Measurements from ENCODE around the gene IVD. TPM values are rescaled to one million over a fixed set of nuclear protein-coding genes. Genes with fewer than 3 reads are reported as not detected.

IVD gene
- polyA plus RNA-seq, 1 of the 3 experiments (the other 2 are of a cell fraction): 54.2 TPM

DNA sequence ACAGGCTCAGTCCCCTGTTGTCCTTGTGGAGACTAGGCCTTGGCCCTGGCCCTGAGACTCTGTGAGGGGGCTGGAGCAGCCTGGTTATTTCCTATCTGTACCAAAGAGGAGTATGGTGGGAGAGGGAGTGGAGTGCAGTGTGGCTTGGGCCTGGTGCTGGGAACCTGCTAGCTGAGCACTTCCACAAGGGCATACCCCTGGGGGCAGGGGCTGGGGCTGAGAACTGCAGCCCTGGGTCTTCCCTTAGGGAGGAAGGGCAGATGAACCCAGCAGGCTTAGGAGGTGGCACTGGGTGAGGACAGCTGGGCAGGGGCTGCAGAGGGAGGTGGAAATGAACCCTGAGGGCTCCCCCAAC lies 61.6 kb downstream of the IVD start:
- no peak overlapping the region for H3K27ac ChIP-seq (ENCODE audit: low read depth in 2 of 2, low read length in 1 of 2)
- POLR2A ChIA-PET: no interaction called here
- H3F3A ChIP-seq (replicated peaks; ENCODE audit: insufficient read depth): peaks cover 23% of the 10 kb centered on the region
- no peak overlapping the region for H3K9ac ChIP-seq
- no peaks in the 10 kb centered on the region for H3K27me3 ChIP-seq (ENCODE audit: insufficient read depth)
- no peak for DNase-seq
- H3K9me3 ChIP-seq: no peaks in the 10 kb centered on the region
- no peak overlapping the region for H3K4me2 ChIP-seq
- no peak overlapping the region for H2AFZ ChIP-seq (ENCODE audit: low read depth)
- H3K79me2 ChIP-seq (ENCODE audit: insufficient read depth): peaks cover 8% of the 10 kb centered on the region; the same call in 1 of the 2 replicates
- no peak for TF ChIP-seq SIN3A (IDR thresholded peaks at IDR 0.05; ENCODE audit: borderline replicate concordance, low read depth, low read length)
- no peak for TF ChIP-seq GATA2 (CRISPR knock-in tag; IDR thresholded peaks at IDR 0.05)
- TF ChIP-seq EZH2phosphoT487 (IDR thresholded peaks at IDR 0.05; ENCODE audit: borderline replicate concordance, low read depth): no peak
- TF ChIP-seq, protein P1, sequence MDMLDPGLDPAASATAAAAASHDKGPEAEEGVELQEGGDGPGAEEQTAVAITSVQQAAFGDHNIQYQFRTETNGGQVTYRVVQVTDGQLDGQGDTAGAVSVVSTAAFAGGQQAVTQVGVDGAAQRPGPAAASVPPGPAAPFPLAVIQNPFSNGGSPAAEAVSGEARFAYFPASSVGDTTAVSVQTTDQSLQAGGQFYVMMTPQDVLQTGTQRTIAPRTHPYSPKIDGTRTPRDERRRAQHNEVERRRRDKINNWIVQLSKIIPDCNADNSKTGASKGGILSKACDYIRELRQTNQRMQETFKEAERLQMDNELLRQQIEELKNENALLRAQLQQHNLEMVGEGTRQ (IDR thresholded peaks at IDR 0.05; ENCODE audit: borderline replicate concordance, low read depth, low read length): no peak
- no peak for TF ChIP-seq TCF12 (IDR thresholded peaks at IDR 0.05)
- TF ChIP-seq EP300 (IDR thresholded peaks at IDR 0.05; ENCODE audit: borderline replicate concordance in 1 of 2, low read depth in 1 of 2, low read length in 1 of 2): no peak
- TF ChIP-seq FOXJ3 (CRISPR knock-in tag; IDR thresholded peaks at IDR 0.05): no peak
- TF ChIP-seq, protein P2, sequence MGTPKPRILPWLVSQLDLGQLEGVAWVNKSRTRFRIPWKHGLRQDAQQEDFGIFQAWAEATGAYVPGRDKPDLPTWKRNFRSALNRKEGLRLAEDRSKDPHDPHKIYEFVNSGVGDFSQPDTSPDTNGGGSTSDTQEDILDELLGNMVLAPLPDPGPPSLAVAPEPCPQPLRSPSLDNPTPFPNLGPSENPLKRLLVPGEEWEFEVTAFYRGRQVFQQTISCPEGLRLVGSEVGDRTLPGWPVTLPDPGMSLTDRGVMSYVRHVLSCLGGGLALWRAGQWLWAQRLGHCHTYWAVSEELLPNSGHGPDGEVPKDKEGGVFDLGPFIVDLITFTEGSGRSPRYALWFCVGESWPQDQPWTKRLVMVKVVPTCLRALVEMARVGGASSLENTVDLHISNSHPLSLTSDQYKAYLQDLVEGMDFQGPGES (IDR thresholded peaks at IDR 0.05; ENCODE audit: low read depth, low read length): no peak
- TF ChIP-seq, protein P3, sequence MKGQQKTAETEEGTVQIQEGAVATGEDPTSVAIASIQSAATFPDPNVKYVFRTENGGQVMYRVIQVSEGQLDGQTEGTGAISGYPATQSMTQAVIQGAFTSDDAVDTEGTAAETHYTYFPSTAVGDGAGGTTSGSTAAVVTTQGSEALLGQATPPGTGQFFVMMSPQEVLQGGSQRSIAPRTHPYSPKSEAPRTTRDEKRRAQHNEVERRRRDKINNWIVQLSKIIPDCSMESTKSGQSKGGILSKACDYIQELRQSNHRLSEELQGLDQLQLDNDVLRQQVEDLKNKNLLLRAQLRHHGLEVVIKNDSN (IDR thresholded peaks at IDR 0.05; ENCODE audit: borderline replicate concordance, low read depth): no peak
- TF ChIP-seq MEF2A (IDR thresholded peaks at IDR 0.05; ENCODE audit: borderline replicate concordance, low read depth): no peak
- TF ChIP-seq RAD21 (IDR thresholded peaks at IDR 0.05; ENCODE audit: low read length): no peak
- TF ChIP-seq FOSL2 (IDR thresholded peaks at IDR 0.05; ENCODE audit: borderline replicate concordance, low read depth): no peak
- no peak for TF ChIP-seq TAF1 (IDR thresholded peaks at IDR 0.05; ENCODE audit: borderline replicate concordance, low read depth, low read length)
- no peak for TF ChIP-seq SMC3 (IDR thresholded peaks at IDR 0.05; ENCODE audit: low read depth, low read length)
- no peak for TF ChIP-seq RCOR1 (IDR thresholded peaks at IDR 0.05; ENCODE audit: low read length)
- TF ChIP-seq CHD2 (IDR thresholded peaks at IDR 0.05; ENCODE audit: low read length, partially characterized antibody): no peak
- TF ChIP-seq GABPA (IDR thresholded peaks at IDR 0.05; ENCODE audit: low read depth): no peak
- TF ChIP-seq, protein P4, sequence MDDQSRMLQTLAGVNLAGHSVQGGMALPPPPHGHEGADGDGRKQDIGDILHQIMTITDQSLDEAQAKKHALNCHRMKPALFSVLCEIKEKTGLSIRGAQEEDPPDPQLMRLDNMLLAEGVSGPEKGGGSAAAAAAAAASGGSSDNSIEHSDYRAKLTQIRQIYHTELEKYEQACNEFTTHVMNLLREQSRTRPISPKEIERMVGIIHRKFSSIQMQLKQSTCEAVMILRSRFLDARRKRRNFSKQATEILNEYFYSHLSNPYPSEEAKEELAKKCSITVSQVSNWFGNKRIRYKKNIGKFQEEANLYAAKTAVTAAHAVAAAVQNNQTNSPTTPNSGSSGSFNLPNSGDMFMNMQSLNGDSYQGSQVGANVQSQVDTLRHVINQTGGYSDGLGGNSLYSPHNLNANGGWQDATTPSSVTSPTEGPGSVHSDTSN (IDR thresholded peaks at IDR 0.05): no peak
- no peak for TF ChIP-seq FOXM1 (IDR thresholded peaks at IDR 0.05; ENCODE audit: low read depth)
- TF ChIP-seq JUND (IDR thresholded peaks at IDR 0.05): no peak
- no peaks in the 10 kb centered on the region for H3K9me2 ChIP-seq
- no peaks in the 10 kb centered on the region for H4K20me1 ChIP-seq (ENCODE audit: insufficient read depth)
- H3K36me3 ChIP-seq (replicated peaks in 1 of 2; ENCODE audit: control insufficient read depth in 1 of 2, insufficient read depth in 2 of 2, low read length in 1 of 2): peaks cover 4 to 34% of the 10 kb centered on the region in 2 experiments
- peaks cover 14 to 21% of the 10 kb centered on the region in 2 experiments; a peak in 3 of 4 replicates for H3K4me1 ChIP-seq (ENCODE audit: control insufficient read depth in 1 of 2, insufficient read depth in 2 of 2, low read depth in 1 of 2, low read length in 1 of 2)
- H3K4me3 ChIP-seq (ENCODE audit: low read depth in 2 of 2, low read length in 1 of 2): no peak overlapping the region
- CTCF ChIA-PET: interaction anchor here (2.0 kb wide), 1 partner anchor 25 kb away, joined by 4 read pairs; no protein-coding TSS in a partner anchor

Data from SK-N-SH (cell line).